GM18498 (cell line): Measurements from ENCODE around the gene CEP43.

Experiments
- ATAC-seq: cut with Tn5 transposase; IDR thresholded peaks from one replicate; pipeline ENCODE4 v1.9.1; 2021; ENCODE audit warnings: mild to moderate bottlenecking, moderate library complexity; ENCODE audit not compliant: unreplicated experiment

The CEP43 gene

DNA sequence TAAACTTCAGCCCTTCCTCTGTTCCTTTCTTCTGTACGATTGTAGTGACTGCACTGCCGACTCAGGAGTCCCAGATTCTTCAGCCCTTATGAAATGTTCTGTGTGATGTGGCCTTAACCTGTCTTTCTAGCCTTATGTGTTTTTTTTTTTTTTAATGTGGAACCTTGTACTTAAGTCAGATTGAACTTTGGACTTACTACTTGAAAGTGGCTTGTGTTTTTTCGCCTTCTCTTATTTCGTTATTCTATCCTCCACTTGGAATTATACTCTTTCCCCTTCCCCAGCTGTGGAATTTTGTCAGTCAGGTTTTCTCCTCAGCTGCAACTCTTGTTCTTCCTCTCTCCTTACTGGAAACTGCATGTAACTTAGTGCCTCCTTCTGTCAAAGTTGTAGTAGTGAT, 8.8 kb downstream of the CEP43 start:
- no peak for ATAC-seq

DNA sequence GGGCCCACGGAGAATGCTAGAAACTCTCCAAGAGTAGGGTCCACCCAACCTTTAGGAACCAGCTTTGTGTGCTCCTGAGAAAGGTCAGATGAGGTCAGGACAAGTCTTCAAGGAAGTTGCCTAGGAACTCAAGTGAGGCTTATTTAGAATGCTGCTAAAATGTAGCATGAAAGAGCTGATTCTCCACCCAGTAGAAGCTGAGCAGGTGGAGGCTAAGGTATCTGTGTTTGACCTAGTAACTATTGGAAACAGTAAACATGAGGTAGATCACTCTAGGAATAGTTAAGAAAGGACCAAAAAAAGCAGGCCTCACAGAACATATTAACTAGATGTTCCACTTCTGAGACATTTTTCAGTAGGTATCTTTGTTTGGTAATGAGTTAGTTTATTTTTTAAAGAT, 13.9 kb downstream of the CEP43 start:
- ATAC-seq = no peak

GRCh38 chr6:167013946-167014345, 14.7 kb downstream of the CEP43 start:
- no peak for ATAC-seq

DNA sequence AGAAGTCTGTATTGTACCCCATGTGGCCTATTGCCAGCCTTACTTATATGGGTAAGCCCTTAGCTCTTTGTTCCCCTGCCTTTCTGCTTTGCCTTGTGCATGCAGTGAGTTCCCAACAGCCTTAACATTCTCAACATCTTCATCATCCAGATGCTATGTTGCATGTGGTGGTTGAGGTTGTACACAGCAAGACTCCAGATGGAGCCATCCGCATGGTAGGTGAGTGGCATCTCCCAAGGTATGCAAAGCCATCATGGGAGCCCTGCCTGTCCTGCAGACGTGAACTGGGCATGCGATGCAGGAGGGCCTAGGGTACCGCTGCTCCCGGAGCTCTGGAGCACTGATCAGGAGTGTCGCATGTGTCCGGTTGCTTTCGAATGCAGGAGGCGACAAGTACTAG, 16.1 kb downstream of the CEP43 start:
- no peak for ATAC-seq

GRCh38 chr6:167020206-167020605, 21.0 kb downstream of the CEP43 start:
- peak; percentile 69 for ATAC-seq

DNA sequence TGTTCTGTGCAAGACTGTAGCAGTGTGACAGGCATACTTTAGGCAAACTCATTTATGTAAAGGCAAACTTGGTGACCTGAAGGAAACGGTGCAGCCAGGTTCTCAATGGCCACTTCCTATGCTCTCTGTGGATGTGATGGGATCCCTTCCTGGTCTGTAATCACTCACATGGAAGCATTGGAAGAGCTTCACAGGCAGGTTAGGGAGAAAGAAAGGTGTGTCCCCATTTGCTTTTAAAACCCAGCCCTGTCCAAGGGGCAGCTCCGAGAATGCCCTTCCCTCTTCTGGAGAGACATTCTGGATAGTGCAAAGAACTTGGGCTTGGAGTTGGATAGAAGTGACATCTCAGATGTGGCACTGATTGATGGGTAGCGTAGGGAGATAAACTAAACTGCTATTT, 28.1 kb downstream of the CEP43 start:
- ATAC-seq = no peak

DNA sequence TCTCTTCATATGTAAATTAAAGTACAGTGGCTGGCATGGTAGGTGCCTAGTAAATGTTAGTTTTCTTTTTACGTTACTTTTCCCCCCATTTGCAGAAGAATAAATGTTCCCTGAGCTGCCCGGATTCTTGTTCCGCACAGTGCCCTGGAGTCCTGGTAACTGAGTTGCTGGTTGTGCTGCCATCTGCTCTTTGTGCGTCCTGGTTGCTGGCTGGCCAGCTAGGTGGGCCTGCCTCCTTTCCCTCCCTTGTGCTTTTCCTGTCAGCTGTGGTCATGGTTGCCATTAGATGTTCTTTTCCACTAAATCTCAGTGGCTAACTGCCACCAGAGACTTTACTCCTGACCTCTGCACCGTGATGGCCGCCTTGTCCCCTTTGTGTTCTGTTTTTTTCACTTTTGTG, 28.6 kb downstream of the CEP43 start:
- no peak for ATAC-seq

GRCh38 chr6:167030222-167031072, 31.2 kb downstream of the CEP43 start:
- no peak for ATAC-seq

DNA sequence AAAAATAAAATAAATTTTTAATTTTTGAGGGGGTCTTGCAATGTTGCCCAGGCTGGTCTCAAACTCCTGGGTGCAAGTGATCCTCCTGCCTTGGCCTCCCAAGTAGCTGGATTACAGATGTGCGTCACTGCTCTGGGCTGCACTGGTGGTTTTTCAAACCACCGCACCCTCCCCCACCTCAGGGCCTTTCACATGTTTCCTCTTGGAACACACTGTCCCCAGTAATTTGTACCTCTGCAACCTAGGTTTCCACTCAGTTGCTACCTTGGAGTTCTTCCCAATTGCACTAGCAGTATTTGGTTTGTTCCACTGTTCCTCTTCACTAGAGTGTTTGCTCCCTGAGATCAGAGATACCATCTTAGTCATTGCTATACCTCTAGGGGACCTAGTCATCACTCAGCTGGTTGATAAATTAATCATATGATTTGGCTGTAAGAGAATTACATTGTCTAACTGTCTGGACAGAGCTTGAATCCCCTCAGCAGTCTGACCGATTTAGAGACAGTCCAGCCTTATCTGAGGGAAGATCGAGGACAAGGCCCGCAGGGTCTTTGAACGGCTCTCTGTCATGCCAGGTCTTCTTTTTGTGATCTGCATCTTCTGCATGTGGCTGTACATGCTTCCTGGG, 32.0 kb downstream of the CEP43 start:
- ATAC-seq = no peak

DNA sequence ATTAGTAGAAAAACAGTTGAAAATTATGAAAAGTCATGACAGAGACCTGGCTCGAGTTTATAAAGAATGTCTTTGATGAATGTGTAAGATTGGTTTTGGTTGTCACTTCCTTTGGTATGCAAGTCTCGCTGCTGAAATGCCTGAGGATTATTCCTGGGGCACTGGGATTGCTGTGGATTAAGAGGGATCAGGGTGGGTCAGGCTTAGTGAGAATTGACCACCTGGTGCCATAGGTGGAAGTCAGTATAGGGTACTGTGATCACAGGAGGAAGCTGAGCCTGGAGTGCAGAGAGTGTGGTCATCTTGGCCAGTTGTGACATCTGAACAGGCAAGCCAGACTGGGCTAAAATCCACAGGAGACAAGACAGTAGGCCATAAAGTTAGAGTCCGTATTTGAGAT, 34.9 kb downstream of the CEP43 start:
- no peak for ATAC-seq

DNA sequence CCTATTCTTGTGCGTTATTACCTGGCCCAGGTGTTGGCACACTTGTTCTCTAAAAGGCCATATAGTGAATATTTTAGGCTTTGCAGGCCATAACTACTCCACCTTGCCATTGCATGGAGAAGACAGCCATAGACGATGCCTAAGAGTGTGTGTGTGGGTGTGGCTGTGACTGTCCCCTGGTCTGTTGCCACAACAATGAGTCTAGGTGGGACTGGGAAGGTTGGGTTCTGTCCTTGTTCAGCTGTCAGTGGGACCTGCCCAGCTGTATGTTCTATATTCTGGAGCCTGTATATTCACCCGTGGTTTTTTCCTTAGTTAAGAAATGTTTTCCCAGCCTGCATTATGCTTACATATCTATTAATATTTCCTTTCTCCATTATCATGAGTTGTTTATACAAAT, 38.6 kb downstream of the CEP43 start:
- ATAC-seq = no peak

- no peak for ATAC-seq
Measured at GRCh38 chr6:167044696-167045095, 45.5 kb downstream of the CEP43 start.

DNA sequence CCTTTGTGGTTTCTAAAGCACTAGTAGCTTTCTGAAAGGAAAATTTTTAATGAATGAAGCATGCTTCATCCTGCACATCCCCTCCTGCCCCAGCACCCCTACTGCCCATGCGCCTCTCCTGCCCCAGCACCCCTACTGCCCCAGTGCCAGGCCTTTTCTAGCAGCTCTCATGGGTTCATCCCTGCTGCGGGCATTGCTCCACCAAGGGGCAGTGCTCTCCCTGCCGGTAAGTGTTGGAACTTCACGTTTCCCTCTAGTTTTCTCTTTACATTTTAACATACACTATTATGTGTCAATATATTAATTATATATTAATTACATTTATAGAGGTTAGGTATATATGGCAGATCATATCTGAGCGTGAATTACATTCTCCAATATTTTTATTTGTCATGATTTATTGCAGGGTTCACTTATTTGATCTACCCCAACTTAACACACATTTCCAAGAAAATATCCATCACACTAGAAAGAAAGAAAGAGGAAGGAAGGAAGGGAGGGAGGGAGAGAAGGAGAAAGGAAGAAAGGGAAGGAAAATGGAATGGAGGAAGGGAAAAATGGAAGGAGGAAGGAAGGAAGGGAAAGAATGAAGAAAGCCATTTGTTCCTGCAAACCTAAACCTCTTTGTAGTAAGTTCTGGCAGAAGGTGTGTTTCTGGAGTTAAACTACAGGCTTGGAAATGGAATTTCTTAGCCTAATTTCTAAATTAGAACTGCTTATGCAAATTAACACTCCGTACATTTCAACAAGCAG, 46.8 kb downstream of the CEP43 start:
- no peak for ATAC-seq

DNA sequence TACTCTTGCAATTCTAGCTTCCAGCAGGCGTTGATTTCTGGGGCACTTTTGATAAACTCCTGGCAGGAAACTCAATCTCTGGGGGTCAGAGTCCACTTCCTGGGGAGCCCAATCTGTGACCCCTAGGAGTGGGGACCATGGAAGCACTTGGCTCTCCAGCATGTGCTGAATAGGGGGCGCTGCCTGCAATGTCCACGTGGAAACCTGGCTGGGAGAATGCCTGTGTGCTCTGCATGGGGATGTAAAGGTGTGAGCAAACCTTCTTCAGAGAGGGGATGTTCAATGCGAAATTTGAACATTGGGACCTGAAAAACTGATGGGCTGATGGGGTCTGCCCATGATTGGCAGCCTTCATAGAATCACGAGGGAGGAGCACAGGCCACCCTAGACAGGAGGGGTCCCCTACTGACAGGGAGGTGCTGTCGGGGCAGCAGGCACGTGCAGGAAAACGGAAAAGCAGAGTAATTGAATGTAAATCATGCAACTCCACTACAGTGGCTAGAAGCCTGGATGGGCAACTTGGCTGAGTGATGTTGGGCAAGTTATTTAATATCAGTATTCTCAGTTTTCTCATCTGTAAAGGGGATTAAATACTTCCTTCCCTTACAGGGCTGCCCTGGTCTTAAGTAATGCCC, 47.8 kb downstream of the CEP43 start:
- no peak for ATAC-seq

GRCh38 chr6:167047554-167047953, 48.4 kb downstream of the CEP43 start:
- peak; percentile 83 for ATAC-seq
